SU-DHL-6 (cell line): ENCODE data around the gene FOXE1.

Experiments used
- H2AFZ ChIP-seq: fragments of 200-600 bp; sonication (generic); 2 replicates; pipeline ENCODE4 v1.6.1; 2014; ENCODE audit warnings: low read depth, mild to moderate bottlenecking, moderate library complexity, mixed read lengths, antibody characterized with exemption, low read length; ENCODE audit not compliant: severe bottlenecking
- H3F3A ChIP-seq: fragments of 200-600 bp; shearing (Covaris generic); 2 replicates; pipeline ENCODE4 v1.6.0; 2016; ENCODE audit warnings: antibody characterized with exemption, mild to moderate bottlenecking; ENCODE audit not compliant: insufficient read depth
- H3K27ac ChIP-seq: fragments of 200-600 bp; sonication (generic); 2 replicates; pipeline ENCODE4 v1.5.1; 2016; ENCODE audit warnings: low read depth, mild to moderate bottlenecking, low read length, moderate library complexity, mixed read lengths
- H3K27me3 ChIP-seq: fragments of 200-600 bp; sonication (generic), shearing (Covaris generic); 2 replicates; pipeline ENCODE4 v1.6.0; 2014; ENCODE audit warnings: mild to moderate bottlenecking, low read length
- H3K36me3 ChIP-seq: fragments of 200-600 bp; sonication (generic); 2 replicates; pipeline ENCODE4 v1.6.1; 2014; ENCODE audit warnings: mild to moderate bottlenecking, low read length, mixed read lengths
- H3K4me2 ChIP-seq: fragments of 300-600, 200-600 bp; shearing (Covaris generic), sonication (generic); 2 replicates; pipeline ENCODE4 v1.6.0; 2014; ENCODE audit warnings: low read length, low read depth, mild to moderate bottlenecking; ENCODE audit not compliant: poor library complexity, severe bottlenecking
- H3K4me3 ChIP-seq: fragments of 200-600 bp; sonication (generic); 2 replicates; pipeline ENCODE4 v1.5.1; 2014; ENCODE audit warnings: antibody characterized with exemption, low read length, mild to moderate bottlenecking, mixed read lengths; ENCODE audit not compliant: insufficient read depth, poor library complexity, severe bottlenecking
- H3K79me2 ChIP-seq: fragments of 200-600 bp; sonication (generic); 2 replicates; pipeline ENCODE4 v1.6.1; 2014; ENCODE audit warnings: mild to moderate bottlenecking, low read length, moderate library complexity; ENCODE audit not compliant: insufficient read depth
- H3K9ac ChIP-seq: fragments of 200-600 bp; sonication (generic); 2 replicates; pipeline ENCODE4 v1.7.0; 2014; ENCODE audit warnings: mild to moderate bottlenecking, low read length
- H3K9me2 ChIP-seq: fragments of 200-600 bp; sonication (generic); replicated peaks from 2 replicates; pipeline ENCODE4 v1.6.1; 2014; ENCODE audit warnings: low read length; ENCODE audit not compliant: insufficient read depth
- H3K9me3 ChIP-seq: fragments of 200-600 bp; sonication (generic); 2 replicates; pipeline ENCODE4 v1.6.1; 2014; ENCODE audit warnings: low read length, mixed read lengths; ENCODE audit not compliant: insufficient read depth
- H4K20me1 ChIP-seq: fragments of 200-600 bp; sonication (generic); 2 replicates; pipeline ENCODE4 v1.6.1; 2014; ENCODE audit warnings: low read depth, mild to moderate bottlenecking, antibody characterized with exemption, low read length, moderate library complexity, mixed read lengths
- EZH2phosphoT487 ChIP-seq: fragments of 200-600 bp; sonication (generic), shearing (Covaris generic); conservative IDR thresholded peaks from 2 replicates; pipeline ENCODE4 v1.6.1; 2018; ENCODE audit warnings: mild to moderate bottlenecking, antibody characterized with exemption, low read length, moderate library complexity, mixed read lengths
- TF ChIP-seq, protein P1 (sequence below): fragments of 200-600 bp; sonication (generic); IDR thresholded peaks from one replicate; pipeline ENCODE4 v1.5.1; 2017; ENCODE audit warnings: antibody characterized with exemption, mild to moderate bottlenecking, low read length, moderate library complexity; ENCODE audit not compliant: insufficient read depth, poor library complexity, severe bottlenecking

The FOXE1 gene

DNA sequence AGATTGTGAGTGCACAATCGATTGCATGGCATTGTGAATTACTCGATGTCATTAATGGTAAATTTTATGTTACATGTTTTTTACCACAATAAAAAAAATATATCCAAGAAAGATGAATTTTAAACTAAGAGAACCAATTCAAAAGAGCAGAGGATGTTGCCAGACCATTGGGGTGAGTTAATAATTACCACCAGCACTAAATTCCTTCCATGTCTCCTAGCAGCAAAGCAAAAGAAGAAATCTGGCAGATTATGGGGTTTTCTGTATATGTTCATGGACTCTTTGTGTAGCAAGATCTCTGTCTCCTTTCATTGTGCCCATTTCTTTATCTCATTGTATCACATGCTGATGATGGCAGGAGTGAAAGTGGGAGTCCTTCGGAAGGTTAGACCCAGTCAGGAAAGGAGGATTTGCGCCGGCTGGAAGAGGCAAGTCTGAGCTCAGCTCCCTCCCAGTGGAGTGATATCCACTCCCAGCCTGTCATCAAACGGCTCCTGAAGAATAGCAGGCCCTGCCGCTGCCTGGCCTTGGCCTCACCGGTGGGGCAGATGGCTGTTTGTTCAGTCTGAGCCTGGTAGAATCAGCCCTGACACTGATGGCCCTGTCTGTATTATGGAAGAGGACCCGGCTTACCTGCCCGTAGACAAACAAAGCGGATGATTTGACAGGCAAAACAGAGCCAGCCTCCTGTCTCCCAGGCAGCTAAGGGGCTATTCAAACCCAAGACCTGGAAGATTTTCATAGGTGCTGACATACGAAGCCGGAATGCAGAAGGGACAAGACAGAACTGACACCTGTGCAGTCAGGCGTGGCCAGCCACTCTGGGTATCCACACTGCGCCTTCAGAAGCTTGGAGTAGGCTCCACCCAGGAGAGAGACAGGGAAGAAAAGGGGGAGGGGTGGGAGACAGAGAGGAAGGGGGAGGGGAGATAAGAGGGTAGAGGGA is 21.9 kb upstream of the FOXE1 start:
- Histone ChIP-seq H4K20me1 (no peaks in the 10 kb centered on the region), H3K27me3 (no peaks in the 10 kb centered on the region), H3K9ac (no peak overlapping the region), H3K79me2 (no peaks in the 10 kb centered on the region), H3K9me3 (no peaks in the 10 kb centered on the region), H2AFZ (no peak overlapping the region), H3K27ac (no peak overlapping the region), H3K36me3 (no peaks in the 10 kb centered on the region), H3K4me2 (no peak overlapping the region), H3F3A (no peaks in the 10 kb centered on the region), H3K9me2 (no peaks in the 10 kb centered on the region), H3K4me3 (no peak overlapping the region)
- TF ChIP-seq, protein P1, sequence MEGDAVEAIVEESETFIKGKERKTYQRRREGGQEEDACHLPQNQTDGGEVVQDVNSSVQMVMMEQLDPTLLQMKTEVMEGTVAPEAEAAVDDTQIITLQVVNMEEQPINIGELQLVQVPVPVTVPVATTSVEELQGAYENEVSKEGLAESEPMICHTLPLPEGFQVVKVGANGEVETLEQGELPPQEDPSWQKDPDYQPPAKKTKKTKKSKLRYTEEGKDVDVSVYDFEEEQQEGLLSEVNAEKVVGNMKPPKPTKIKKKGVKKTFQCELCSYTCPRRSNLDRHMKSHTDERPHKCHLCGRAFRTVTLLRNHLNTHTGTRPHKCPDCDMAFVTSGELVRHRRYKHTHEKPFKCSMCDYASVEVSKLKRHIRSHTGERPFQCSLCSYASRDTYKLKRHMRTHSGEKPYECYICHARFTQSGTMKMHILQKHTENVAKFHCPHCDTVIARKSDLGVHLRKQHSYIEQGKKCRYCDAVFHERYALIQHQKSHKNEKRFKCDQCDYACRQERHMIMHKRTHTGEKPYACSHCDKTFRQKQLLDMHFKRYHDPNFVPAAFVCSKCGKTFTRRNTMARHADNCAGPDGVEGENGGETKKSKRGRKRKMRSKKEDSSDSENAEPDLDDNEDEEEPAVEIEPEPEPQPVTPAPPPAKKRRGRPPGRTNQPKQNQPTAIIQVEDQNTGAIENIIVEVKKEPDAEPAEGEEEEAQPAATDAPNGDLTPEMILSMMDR, result no peak
- TF ChIP-seq EZH2phosphoT487, result no peak

DNA sequence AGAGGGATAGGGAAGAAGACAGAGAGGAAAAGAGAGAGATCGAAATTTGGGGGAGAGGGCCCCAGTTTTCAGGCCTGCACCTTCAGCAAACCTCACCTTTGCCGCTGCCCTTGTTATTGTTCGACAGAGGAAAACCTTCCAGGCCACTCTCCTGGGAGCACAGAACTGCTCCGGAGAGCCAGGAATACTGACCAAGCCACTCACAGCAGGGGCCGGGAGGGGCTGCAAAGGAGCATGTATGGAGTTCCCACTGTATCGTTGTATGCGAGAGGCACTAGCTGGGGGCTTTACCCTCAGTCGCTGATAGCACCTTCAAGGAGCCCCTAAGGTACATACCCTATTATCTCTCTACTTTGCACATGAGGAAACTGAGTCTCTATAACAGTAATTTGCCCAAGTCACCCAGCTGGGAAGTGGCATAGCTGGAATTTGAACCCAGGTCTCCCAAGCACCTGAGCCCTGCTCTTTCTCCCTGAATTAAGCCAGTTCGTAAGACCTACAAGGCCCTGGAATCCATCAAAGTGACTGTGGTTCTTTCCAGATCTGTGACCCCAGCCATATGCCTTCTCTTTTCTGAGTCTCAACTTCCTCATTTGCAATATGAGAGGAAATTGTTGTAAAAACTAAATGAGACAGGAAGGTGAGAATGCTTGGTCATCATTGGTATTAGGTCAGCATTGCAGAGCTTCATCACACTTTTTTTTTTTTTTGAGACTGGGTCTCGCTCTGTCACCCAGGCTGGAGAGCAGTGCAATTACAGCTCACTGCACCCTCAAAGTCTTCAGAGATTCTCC is 21.0 kb upstream of the FOXE1 start:
- Histone ChIP-seq H3K4me2 (no peak overlapping the region), H3F3A (no peaks in the 10 kb centered on the region), H3K9ac (no peak overlapping the region), H3K36me3 (no peaks in the 10 kb centered on the region), H3K27me3 (no peaks in the 10 kb centered on the region), H2AFZ (no peak overlapping the region), H3K79me2 (no peaks in the 10 kb centered on the region), H3K9me3 (no peaks in the 10 kb centered on the region), H3K27ac (no peak overlapping the region), H3K9me2 (no peaks in the 10 kb centered on the region), H4K20me1 (no peaks in the 10 kb centered on the region), H3K4me3 (no peak overlapping the region)
- TF ChIP-seq EZH2phosphoT487, result no peak
- TF ChIP-seq, protein P1, result no peak

DNA sequence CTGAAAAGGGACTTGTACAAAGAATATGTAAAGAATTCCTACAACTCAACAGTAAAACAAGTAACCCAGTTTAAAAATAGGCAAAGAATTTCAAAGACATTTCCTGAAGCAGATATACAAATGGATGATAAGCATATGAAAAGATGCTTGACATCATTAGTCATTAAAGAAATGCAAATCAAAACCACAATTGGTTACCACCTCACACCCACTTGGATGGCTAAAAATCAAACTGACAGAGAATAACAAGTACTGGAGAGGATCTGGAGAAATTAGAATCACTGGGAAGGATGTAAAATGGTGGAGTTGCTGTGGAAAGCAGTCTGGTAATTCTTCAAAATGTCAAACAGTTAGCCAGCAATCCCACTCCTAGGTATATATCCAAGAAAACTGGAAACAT is 12.5 kb upstream of the FOXE1 start:
- Histone ChIP-seq H3K79me2 (no peaks in the 10 kb centered on the region), H3F3A (no peaks in the 10 kb centered on the region), H3K9me2 (no peaks in the 10 kb centered on the region), H2AFZ (no peak overlapping the region), H3K4me2 (no peak overlapping the region), H3K9ac (no peak overlapping the region), H3K27ac (no peak overlapping the region), H3K4me3 (no peak overlapping the region), H3K9me3 (no peaks in the 10 kb centered on the region), H3K36me3 (no peaks in the 10 kb centered on the region), H3K27me3 (no peaks in the 10 kb centered on the region), H4K20me1 (no peaks in the 10 kb centered on the region)
- TF ChIP-seq, protein P1, result no peak
- no peak for TF ChIP-seq EZH2phosphoT487
